H9 (cell line): ENCODE data around the gene MSLN. TPM values are rescaled to one million over a fixed set of nuclear protein-coding genes. Genes with fewer than 3 reads are reported as not detected.

Source experiments
- DNase-seq: peaks from one replicate; pipeline ENCODE4 v3.0.0-alpha.2; 2017
- H2AFZ ChIP-seq: one replicate; pipeline ENCODE4 v1.6.1; 2013; ENCODE audit warnings: mild to moderate bottlenecking, low read length, control low read depth, moderate library complexity
- H2AK5ac ChIP-seq: 2 replicates; pipeline ENCODE4 v1.6.1; 2013; ENCODE audit warnings: low read length, control low read depth, mixed read lengths; ENCODE audit not compliant: insufficient read length
- H2BK120ac ChIP-seq: one replicate; pipeline ENCODE4 v1.6.1; 2013; ENCODE audit warnings: low read depth, mild to moderate bottlenecking, low read length, control low read depth, inconsistent platforms; ENCODE audit not compliant: poor library complexity, severe bottlenecking
- H2BK12ac ChIP-seq: 2 replicates; pipeline ENCODE4 v1.6.1; 2013; ENCODE audit warnings: low read length, control low read depth, mixed read lengths, low read depth; ENCODE audit not compliant: insufficient read length
- H2BK15ac ChIP-seq: 2 replicates; pipeline ENCODE4 v1.6.1; 2013; ENCODE audit warnings: low read depth, low read length, control low read depth
- H2BK20ac ChIP-seq: one replicate; pipeline ENCODE4 v1.6.1; 2013; ENCODE audit warnings: low read depth, mild to moderate bottlenecking, low read length, control low read depth, inconsistent platforms; ENCODE audit not compliant: poor library complexity, severe bottlenecking
- H2BK5ac ChIP-seq: 2 replicates; pipeline ENCODE4 v1.6.1; 2013; ENCODE audit warnings: low read length, control low read depth, mixed read lengths; ENCODE audit not compliant: insufficient read length
- H3K14ac ChIP-seq: 2 replicates; pipeline ENCODE4 v1.6.1; 2013; ENCODE audit warnings: low read length, control low read depth; ENCODE audit not compliant: insufficient read depth
- H3K18ac ChIP-seq: 2 replicates; pipeline ENCODE4 v1.6.1; 2013; ENCODE audit warnings: low read depth, mild to moderate bottlenecking, mixed read lengths, low read length, control low read depth; ENCODE audit not compliant: insufficient read length
- H3K23ac ChIP-seq: 2 replicates; pipeline ENCODE4 v1.6.1; 2013; ENCODE audit warnings: low read length, control low read depth, mixed read lengths, low read depth; ENCODE audit not compliant: insufficient read length
- H3K23me2 ChIP-seq: 2 replicates; pipeline ENCODE4 v1.6.1; 2013; ENCODE audit warnings: low read depth, mild to moderate bottlenecking, mixed read lengths, low read length, control low read depth; ENCODE audit not compliant: insufficient read length, poor library complexity, severe bottlenecking
- H3K27ac ChIP-seq: 2 replicates; pipeline ENCODE4 v1.5.1; 2013; ENCODE audit warnings: low read length, control low read depth, mixed read lengths, low read depth; ENCODE audit not compliant: insufficient read length
- H3K27me3 ChIP-seq: 2 replicates; pipeline ENCODE4 v1.6.1; 2013; ENCODE audit warnings: low read length, control low read depth, inconsistent platforms; ENCODE audit not compliant: insufficient read depth
- H3K4ac ChIP-seq: 2 replicates; pipeline ENCODE4 v1.6.1; 2013; ENCODE audit warnings: low read depth, mild to moderate bottlenecking, control low read depth, inconsistent platforms, low read length, moderate library complexity
- H3K4me1 ChIP-seq: 2 replicates; pipeline ENCODE4 v1.6.1; 2013; ENCODE audit warnings: low read length, control low read depth, inconsistent platforms; ENCODE audit not compliant: insufficient read depth
- H3K4me2 ChIP-seq: 2 replicates; pipeline ENCODE4 v1.6.1; 2013; ENCODE audit warnings: low read length, control low read depth, mixed read lengths; ENCODE audit not compliant: insufficient read length, insufficient read depth
- H3K56ac ChIP-seq: 2 replicates; pipeline ENCODE4 v1.6.1; 2013; ENCODE audit warnings: low read depth, mild to moderate bottlenecking, mixed read lengths, low read length, control low read depth; ENCODE audit not compliant: insufficient read length
- H3K79me1 ChIP-seq: 2 replicates; pipeline ENCODE4 v1.6.1; 2013; ENCODE audit warnings: low read depth, mild to moderate bottlenecking, moderate library complexity, low read length, control low read depth, inconsistent platforms; ENCODE audit not compliant: insufficient read depth, poor library complexity, severe bottlenecking
- H3K79me2 ChIP-seq: 2 replicates; pipeline ENCODE4 v1.6.1; 2013; ENCODE audit warnings: low read length, control low read depth, inconsistent platforms; ENCODE audit not compliant: insufficient read depth
- H3K9ac ChIP-seq: 2 replicates; pipeline ENCODE4 v1.6.1; 2013; ENCODE audit warnings: low read length, control low read depth, mixed read lengths; ENCODE audit not compliant: insufficient read length; ENCODE audit errors: extremely low read depth
- H3K9me3 ChIP-seq: one replicate; pipeline ENCODE4 v1.6.1; 2013; ENCODE audit warnings: low read depth, low read length, inconsistent platforms; ENCODE audit not compliant: control insufficient read depth
- H3T11ph ChIP-seq: one replicate; pipeline ENCODE4 v1.6.1; 2013; ENCODE audit warnings: mild to moderate bottlenecking, low read length, control low read depth, inconsistent platforms
- H4K20me1 ChIP-seq: one replicate; pipeline ENCODE4 v1.6.1; 2013; ENCODE audit not compliant: control insufficient read depth, insufficient read length, insufficient read depth
- H4K5ac ChIP-seq: 2 replicates; pipeline ENCODE4 v1.6.1; 2013; ENCODE audit warnings: low read depth, mild to moderate bottlenecking, mixed read lengths, low read length, control low read depth; ENCODE audit not compliant: insufficient read length
- H4K8ac ChIP-seq: replicated peaks from 2 replicates; pipeline ENCODE4 v1.6.1; 2013; ENCODE audit warnings: low read length, control low read depth, mixed read lengths, low read depth; ENCODE audit not compliant: insufficient read length
- H4K91ac ChIP-seq: 2 replicates; pipeline ENCODE4 v1.6.1; 2013; ENCODE audit warnings: low read depth, mild to moderate bottlenecking, moderate library complexity, mixed read lengths, low read length, control low read depth; ENCODE audit not compliant: insufficient read length
- H3K27ac Mint-ChIP-seq, 3 experiments: 2 replicates in 2 of 3; 3 replicates in 1 of 3; pipeline ENCODE4 v1.8.0; 2020 to 2021; ENCODE audit warnings: mixed read lengths in 3 of 3, mild to moderate bottlenecking in 1 of 3, moderate library complexity in 1 of 3
- H3K27me3 Mint-ChIP-seq: 2 replicates; pipeline ENCODE4 v1.8.0; 2021; ENCODE audit warnings: low read depth, mild to moderate bottlenecking, moderate library complexity, mixed read lengths
- H3K36me3 Mint-ChIP-seq, 3 experiments: 2 replicates in 2 of 3; 3 replicates in 1 of 3; pipeline ENCODE4 v1.8.0; 2020 to 2021; ENCODE audit warnings: low read depth in 3 of 3, mixed read lengths in 3 of 3; ENCODE audit not compliant: insufficient read depth in 1 of 3
- H3K4me1 Mint-ChIP-seq, 2 experiments: 2 replicates each; pipeline ENCODE4 v1.8.0; 2020; ENCODE audit warnings: mixed read lengths in 2 of 2
- H3K4me3 Mint-ChIP-seq, 2 experiments: 2 replicates in 1 of 2; 3 replicates in 1 of 2; pipeline ENCODE4 v1.8.0; 2020 to 2021; ENCODE audit warnings: mild to moderate bottlenecking in 2 of 2, mixed read lengths in 2 of 2, moderate library complexity in 1 of 2
- H3K9me3 Mint-ChIP-seq, 2 experiments: 2 replicates in 1 of 2; 3 replicates in 1 of 2; pipeline ENCODE4 v1.8.0; 2020; ENCODE audit warnings: mild to moderate bottlenecking in 2 of 2, mixed read lengths in 2 of 2, moderate library complexity in 1 of 2
- CTCF ChIP-seq: fragments of 200-600 bp; sonication (generic); conservative IDR thresholded peaks from 3 replicates; pipeline ENCODE4 v1.8.0; 2021; ENCODE audit warnings: antibody characterized with exemption, mild to moderate bottlenecking
- WGBS: extraction: QIAGEN DNeasy Blood & Tissue Kit; methylation state at CpG from one replicate; pipeline ENCODE4 v1.1.7; 2013; ENCODE audit warnings: missing lambda C conversion rate, low lambda C conversion rate, mixed read lengths; ENCODE audit not compliant: insufficient read length; ENCODE audit errors: extremely low coverage; 5-methylcytosine and 5-hydroxymethylcytosine counted together
- total RNA-seq: library from RNA; stranded (reverse); gene quantifications from 2 replicates; pipeline ENCODE4 v1.2.1, GENCODE V29; 2021

The MSLN gene
- total RNA-seq, 1 experiment from 2014 or later: 0.22 TPM

- H3K4me2 ChIP-seq: peak overlapping the region; percentile 59
- H2AFZ ChIP-seq: no peak overlapping the region
- no peak overlapping the region for H2BK20ac ChIP-seq
- no peak overlapping the region for H3K4ac ChIP-seq
- H2BK120ac ChIP-seq: no peak overlapping the region
- Mint-ChIP-seq H3K36me3 (peaks cover 0 to 5% (median 3%) of the 10 kb centered on the region in 3 experiments; a peak in 1 of 7 replicates), H3K27ac (peak overlapping the region in 1 of 3 experiments; percentile 79; a peak in 2 of 7 replicates), H3K4me1 (peaks cover 14 to 28% of the 10 kb centered on the region in 2 experiments), H3K9me3 (no peaks in the 10 kb centered on the region), H3K4me3 (peak overlapping the region; percentile 72 to 88), H3K27me3 (peaks cover 31% of the 10 kb centered on the region)
- no CpG with 5 or more reads among the region's 38 CpGs for WGBS
- no peak overlapping the region for H4K91ac ChIP-seq
- H3K79me1 ChIP-seq: no peaks in the 10 kb centered on the region
- no peak overlapping the region for H3T11ph ChIP-seq
- H2BK15ac ChIP-seq: no peak overlapping the region
- no peak overlapping the region for H2BK12ac ChIP-seq
- no peaks in the 10 kb centered on the region for H3K4me1 ChIP-seq
- H3K9me3 ChIP-seq: no peaks in the 10 kb centered on the region
- H3K9ac ChIP-seq: peak overlapping the region; percentile 43
- 0 out of 2 replicates have a peak overlapping the region, but pooled peaks have one; percentile 48 for H3K14ac ChIP-seq
- no peak overlapping the region for H2AK5ac ChIP-seq
- H3K27ac ChIP-seq: no peak overlapping the region
- H3K23ac ChIP-seq: no peak overlapping the region
- H2BK5ac ChIP-seq: no peak overlapping the region
- H3K27me3 ChIP-seq: no peaks in the 10 kb centered on the region; the same call in 1 of the 2 replicates
- peak; percentile 73 for DNase-seq
- no peak overlapping the region for H4K5ac ChIP-seq
- H4K8ac ChIP-seq: no peak overlapping the region
- no peaks in the 10 kb centered on the region for H4K20me1 ChIP-seq
- TF ChIP-seq CTCF: peak; percentile 10; the same call in 2 of the 3 replicates
- H3K56ac ChIP-seq: no peak overlapping the region
- no peaks in the 10 kb centered on the region for H3K79me2 ChIP-seq
- peak overlapping the region; percentile 60 for H3K18ac ChIP-seq
- H3K23me2 ChIP-seq: peaks cover 7% of the 10 kb centered on the region
These were observed 40.0 kb upstream of the MSLN start for GRCh38 chr16:720447-720989.
